Psoas muscle (tissue), 8 donors: ENCODE data around the gene THADA. TPM values are rescaled to one million over a fixed set of nuclear protein-coding genes. Genes with fewer than 3 reads are reported as not detected.

Experiments used
- ATAC-seq, 4 donors: fragments of 200-7000 bp; cut with Tn5 transposase; one replicate each; pipeline ENCODE4 v1.9.1; 2020; ENCODE audit warnings: moderate library complexity in 3 of 4, mild to moderate bottlenecking in 2 of 4
- DNase-seq, 2 donors: peaks; one replicate each; pipeline ENCODE4 v3.0.0-alpha.2; 2020
- H3K27ac ChIP-seq: fragments of 200-600 bp; one replicate; pipeline ENCODE4 v1.8.0; 2022
- H3K27me3 ChIP-seq, 3 donors: fragments of 200-600 bp in 1 of 3; one replicate each; pipeline versions ENCODE4 v1.6.1 to v1.8.0; 2013 to 2022; ENCODE audit warnings: low read length in 2 of 3, mild to moderate bottlenecking in 2 of 3, moderate library complexity in 1 of 3; ENCODE audit not compliant: insufficient read depth in 3 of 3
- H3K36me3 ChIP-seq, 2 donors: fragments of 200-600 bp in 1 of 2; one replicate each; pipeline versions ENCODE4 v1.6.1 to v1.8.0; 2013 to 2022; ENCODE audit warnings: low read depth in 1 of 2, mild to moderate bottlenecking in 1 of 2, moderate library complexity in 1 of 2; ENCODE audit not compliant: insufficient read depth in 1 of 2
- H3K4me1 ChIP-seq: fragments of 200-600 bp; one replicate; pipeline ENCODE4 v1.8.0; 2022
- H3K4me3 ChIP-seq: fragments of 200-600 bp; one replicate; pipeline ENCODE4 v1.8.0; 2022; ENCODE audit warnings: mild to moderate bottlenecking
- H3K9me3 ChIP-seq: fragments of 200-600 bp; one replicate; pipeline ENCODE4 v1.8.0; 2022
- WGBS, 3 donors: extraction: QIAGEN DNeasy Blood & Tissue Kit; methylation state at CpG; one replicate each; pipeline versions ENCODE4 v1.1.6 to v1.1.7; 2013; 5-methylcytosine and 5-hydroxymethylcytosine counted together
- intact Hi-C, 2 donors: fragments of 100-400 bp; cut with DNase I; formaldehyde crosslinking; loops; one replicate each; pipeline versions ENCODE4 v1.11.0 to v1.14.2; 2022
- polyA plus RNA-seq, 3 donors: library from polyadenylated mRNA; stranded (reverse); fragments of 200-250 nt; gene quantifications; one replicate each; pipeline ENCODE4 v1.2.3, GENCODE V29; 2013
- total RNA-seq, 4 donors: library from RNA; stranded (reverse); fragmentation: NEBNext Ultra II Directional in 2 of 4; extraction: Animal tissue kit (Norgen Biotek cat#: 25700) in 2 of 4; gene quantifications; one replicate each; pipeline versions ENCODE4 v1.2.1 to v1.2.4, GENCODE V29; 2021 to 2023
- TF ChIP-seq, protein P1 (sequence below): fragments of 200-600 bp; IDR thresholded peaks from one replicate; pipeline ENCODE4 v1.8.0; 2022; ENCODE audit warnings: antibody characterized with exemption
- donor health status: healthy with polysubstance abuse.
- donor health status: DM: no; HTN: no; CAD: no; lungs with moderate emphysema.
- donor health status: Bipolar disorder and iron deficiency.
- donor health status: healthy.
- donor health status: DM: yes; HTN: yes; CAD: no.
- donor health status: DM: no; HTN: no; CAD: no.
- donor health status: DM: no; HTN: no; CAD: no.
- donor health status: DM: yes; HTN: yes; CAD: no.

The THADA gene
- total and polyA plus RNA-seq, 7 donors, result 8.1 to 17.4 (median 11.6) TPM

DNA sequence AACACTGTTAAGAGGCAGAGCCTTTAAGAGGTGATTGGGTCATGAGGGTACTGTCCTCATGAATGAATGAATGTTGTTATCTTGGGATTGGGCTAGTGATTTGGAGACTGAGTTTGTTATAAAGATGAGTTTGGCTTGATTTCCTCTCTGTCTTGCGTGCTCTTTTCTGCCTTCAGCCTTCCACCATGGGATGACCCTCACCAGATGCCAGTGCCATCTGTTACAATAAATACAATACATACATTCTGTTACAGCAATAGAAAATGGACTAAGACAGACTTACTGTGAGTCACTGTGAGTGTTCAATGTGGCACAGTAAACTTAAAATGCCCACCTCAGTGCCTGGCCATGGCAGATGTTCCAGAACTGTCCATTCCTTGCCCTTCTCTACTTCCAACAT lies 274.4 kb downstream of the THADA start:
- TF ChIP-seq, protein P1, sequence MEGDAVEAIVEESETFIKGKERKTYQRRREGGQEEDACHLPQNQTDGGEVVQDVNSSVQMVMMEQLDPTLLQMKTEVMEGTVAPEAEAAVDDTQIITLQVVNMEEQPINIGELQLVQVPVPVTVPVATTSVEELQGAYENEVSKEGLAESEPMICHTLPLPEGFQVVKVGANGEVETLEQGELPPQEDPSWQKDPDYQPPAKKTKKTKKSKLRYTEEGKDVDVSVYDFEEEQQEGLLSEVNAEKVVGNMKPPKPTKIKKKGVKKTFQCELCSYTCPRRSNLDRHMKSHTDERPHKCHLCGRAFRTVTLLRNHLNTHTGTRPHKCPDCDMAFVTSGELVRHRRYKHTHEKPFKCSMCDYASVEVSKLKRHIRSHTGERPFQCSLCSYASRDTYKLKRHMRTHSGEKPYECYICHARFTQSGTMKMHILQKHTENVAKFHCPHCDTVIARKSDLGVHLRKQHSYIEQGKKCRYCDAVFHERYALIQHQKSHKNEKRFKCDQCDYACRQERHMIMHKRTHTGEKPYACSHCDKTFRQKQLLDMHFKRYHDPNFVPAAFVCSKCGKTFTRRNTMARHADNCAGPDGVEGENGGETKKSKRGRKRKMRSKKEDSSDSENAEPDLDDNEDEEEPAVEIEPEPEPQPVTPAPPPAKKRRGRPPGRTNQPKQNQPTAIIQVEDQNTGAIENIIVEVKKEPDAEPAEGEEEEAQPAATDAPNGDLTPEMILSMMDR, result no peak
- ATAC-seq (no peak), DNase-seq (no peak)
- H3K4me1 ChIP-seq, result peaks cover 18% of the 10 kb centered on the region
- H3K9me3 ChIP-seq, result no peaks in the 10 kb centered on the region
- intact Hi-C loops, result no loop called here
- peaks cover 0 to 10% of the 10 kb centered on the region in 2 donors for H3K36me3 ChIP-seq
- no peak overlapping the region for H3K4me3 ChIP-seq
- 76 to 96% (median 85%) methylated on average over 1 of the region's 1 CpG for WGBS, 3 donors
- H3K27me3 ChIP-seq, result no peaks in the 10 kb centered on the region
- H3K27ac ChIP-seq, result no peak overlapping the region

DNA sequence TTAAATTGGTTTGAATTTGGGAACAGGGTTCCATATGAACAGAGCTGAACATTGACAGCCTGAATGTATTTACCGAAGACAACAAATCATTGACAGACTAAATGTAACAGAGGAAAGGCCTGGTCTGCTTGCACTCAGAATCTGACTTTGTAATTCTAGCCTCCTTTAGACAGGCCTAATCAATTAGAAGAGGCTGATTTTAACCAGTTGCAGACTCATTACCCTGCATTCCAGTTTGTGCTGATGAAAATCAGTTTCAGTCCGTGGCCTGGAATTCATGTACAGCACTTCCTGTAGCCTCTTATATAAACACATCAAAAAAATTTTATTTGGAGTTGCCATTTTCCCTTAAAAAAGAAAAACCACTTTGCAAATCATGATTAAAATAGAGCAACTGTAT lies 276.3 kb downstream of the THADA start:
- no peaks in the 10 kb centered on the region for H3K9me3 ChIP-seq
- no peak overlapping the region for H3K4me3 ChIP-seq
- DNase-seq (no peak), ATAC-seq (no peak)
- peaks cover under 1% of the 10 kb centered on the region for H3K4me1 ChIP-seq
- intact Hi-C loops, result no loop called here
- WGBS, 3 donors, result 51 to 64% (median 59%) methylated on average over 2 of the region's 2 CpGs
- H3K27ac ChIP-seq, result no peak overlapping the region
- peaks cover 0 to 10% of the 10 kb centered on the region in 2 donors for H3K36me3 ChIP-seq
- H3K27me3 ChIP-seq, result no peaks in the 10 kb centered on the region
- TF ChIP-seq, protein P1, result no peak

DNA sequence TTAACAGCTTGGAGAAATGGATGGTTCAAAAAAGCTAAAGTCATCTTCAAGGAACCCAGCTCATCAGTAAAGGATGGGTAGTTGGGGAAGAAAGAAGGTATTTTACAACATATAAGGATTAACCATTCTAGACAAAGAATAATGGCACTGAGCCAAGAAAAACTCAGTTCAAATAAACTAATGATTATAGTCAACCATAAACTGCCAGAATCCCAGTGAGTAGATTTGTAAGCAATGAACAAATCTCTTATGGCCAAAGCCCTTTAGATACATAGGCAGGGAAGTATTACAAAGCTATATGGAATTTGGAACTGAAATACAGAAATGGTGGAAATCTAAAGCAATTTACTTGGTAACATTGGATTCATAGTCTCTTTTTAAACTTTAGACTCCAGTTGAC lies 277.0 kb downstream of the THADA start:
- ATAC-seq (no peak), DNase-seq (no peak)
- peaks cover 0 to 10% of the 10 kb centered on the region in 2 donors for H3K36me3 ChIP-seq
- TF ChIP-seq, protein P1, result no peak
- H3K27ac ChIP-seq, result no peak overlapping the region
- no peaks in the 10 kb centered on the region for H3K27me3 ChIP-seq
- intact Hi-C loops, result no loop called here
- H3K4me3 ChIP-seq, result no peak overlapping the region
- H3K9me3 ChIP-seq, result no peaks in the 10 kb centered on the region
- peaks cover 8% of the 10 kb centered on the region for H3K4me1 ChIP-seq

DNA sequence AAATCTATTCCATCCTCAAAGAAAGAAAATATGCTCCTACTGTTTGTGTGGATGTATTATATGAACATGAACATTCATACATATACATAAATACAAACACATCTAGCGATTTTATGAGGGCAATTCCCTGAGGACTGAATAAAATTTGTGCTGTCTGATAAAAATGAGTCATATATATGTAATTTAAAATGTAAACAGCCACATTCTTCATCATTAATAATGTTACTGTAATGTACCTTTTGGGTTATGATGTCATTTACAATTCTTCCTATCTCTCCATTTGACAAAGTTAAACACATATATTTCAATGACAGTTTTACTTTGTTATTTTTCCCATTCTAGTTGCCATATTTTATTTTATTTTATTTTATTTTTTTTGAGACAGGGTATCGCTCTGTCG lies 278.2 kb downstream of the THADA start:
- DNase-seq (no peak), ATAC-seq (no peak)
- Histone ChIP-seq H3K27ac (no peak overlapping the region), H3K4me3 (no peak overlapping the region), H3K27me3 (no peaks in the 10 kb centered on the region), H3K36me3 (peaks cover 0 to 10% of the 10 kb centered on the region in 2 donors), H3K9me3 (no peaks in the 10 kb centered on the region), H3K4me1 (peaks cover 19% of the 10 kb centered on the region)
- intact Hi-C loops, result no loop called here
- WGBS, 3 donors, result 97 to 98% (median 97%) methylated on average over 3 of the region's 3 CpGs
- TF ChIP-seq, protein P1, result no peak

DNA sequence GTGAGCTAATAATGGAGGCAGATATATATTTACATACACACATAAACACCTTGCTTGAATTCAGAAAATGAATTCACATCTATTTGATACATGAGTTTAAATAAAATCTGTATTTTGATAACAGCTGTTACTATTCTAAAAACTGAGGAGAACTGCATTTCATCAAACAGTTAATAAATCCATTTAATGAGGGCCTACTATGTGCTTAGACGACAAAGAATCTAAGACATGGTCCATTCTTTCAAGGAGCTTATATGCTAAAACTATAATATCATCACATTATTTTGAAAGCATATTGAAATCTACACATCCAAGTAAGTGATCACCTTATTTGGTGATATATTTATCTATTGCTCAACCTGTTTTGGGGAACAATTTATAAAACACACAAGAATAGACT lies 278.6 kb downstream of the THADA start:
- Histone ChIP-seq H3K4me1 (peaks cover 22% of the 10 kb centered on the region), H3K9me3 (no peaks in the 10 kb centered on the region), H3K27ac (no peak overlapping the region), H3K4me3 (no peak overlapping the region), H3K27me3 (no peaks in the 10 kb centered on the region), H3K36me3 (peaks cover 0 to 10% of the 10 kb centered on the region in 2 donors)
- ATAC-seq, result no peak
- TF ChIP-seq, protein P1, result no peak
- intact Hi-C loops, result no loop called here
- no peak for DNase-seq
- 89 to 100% (median 93%) methylated on average over 1 of the region's 1 CpG for WGBS, 3 donors
